ENCODE measurements around the gene PIK3CG.
"Not testable (repeated sequence)": the region's sequence is repeated elsewhere in the genome, so short reads cannot be mapped to it uniquely, and the experiment has no call there.

Gene PIK3CG

DNA sequence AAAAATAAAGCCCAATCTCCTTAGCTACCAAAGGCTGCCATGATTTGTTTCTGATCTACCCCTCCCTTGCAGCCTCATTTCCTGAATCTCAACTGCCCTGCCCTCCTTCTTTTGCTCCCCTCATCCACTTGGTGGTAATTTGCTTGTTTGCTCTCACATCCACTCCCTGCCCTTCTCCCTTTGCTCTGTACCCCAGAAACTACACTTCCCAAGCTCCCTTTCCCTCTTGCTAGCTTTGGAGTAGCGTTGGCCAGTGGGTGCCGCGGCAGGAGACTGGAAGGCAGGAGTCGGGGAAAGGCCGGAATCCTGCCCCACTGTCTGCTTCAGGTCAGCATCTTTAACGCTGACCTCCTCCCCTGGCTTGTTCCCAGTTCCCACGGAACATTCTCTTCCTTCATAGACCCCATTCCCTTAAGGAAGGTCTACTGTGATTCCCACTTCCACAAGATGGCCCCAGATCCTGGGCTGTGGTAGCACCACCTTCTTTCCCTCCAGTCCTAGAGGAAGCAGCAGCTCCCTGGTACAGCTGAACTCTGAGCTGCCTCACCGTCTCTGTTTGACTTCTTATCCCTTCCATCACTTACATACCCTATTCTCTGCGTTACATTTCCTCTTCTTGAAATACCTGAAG, 79.1 kb downstream of the PIK3CG start:
- no peak for DNase-seq

DNA sequence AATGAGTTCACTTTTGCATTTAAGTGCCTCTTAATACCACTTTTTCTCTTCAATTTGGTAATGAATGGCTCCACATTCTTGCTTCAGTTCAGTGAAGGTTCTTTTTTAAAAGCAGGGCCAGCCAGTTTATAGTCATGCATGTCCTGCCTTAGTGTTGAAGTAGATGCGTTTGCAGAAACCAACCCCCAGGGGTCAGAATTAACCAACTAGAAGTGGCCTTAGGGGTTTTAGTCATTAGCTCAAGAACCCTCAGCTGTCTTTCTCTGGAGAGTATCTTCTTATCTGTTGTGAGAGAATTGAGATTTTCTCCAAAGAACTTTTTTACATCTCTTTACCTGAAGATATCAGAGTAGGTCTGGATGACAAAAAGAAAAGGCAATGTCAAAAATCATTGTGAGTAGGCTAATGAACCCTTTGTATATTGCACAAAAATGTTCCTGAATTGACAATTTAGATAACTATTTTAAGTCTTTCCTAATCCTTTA, 82.2 kb downstream of the PIK3CG start:
- peak; percentile 2 for DNase-seq

DNA sequence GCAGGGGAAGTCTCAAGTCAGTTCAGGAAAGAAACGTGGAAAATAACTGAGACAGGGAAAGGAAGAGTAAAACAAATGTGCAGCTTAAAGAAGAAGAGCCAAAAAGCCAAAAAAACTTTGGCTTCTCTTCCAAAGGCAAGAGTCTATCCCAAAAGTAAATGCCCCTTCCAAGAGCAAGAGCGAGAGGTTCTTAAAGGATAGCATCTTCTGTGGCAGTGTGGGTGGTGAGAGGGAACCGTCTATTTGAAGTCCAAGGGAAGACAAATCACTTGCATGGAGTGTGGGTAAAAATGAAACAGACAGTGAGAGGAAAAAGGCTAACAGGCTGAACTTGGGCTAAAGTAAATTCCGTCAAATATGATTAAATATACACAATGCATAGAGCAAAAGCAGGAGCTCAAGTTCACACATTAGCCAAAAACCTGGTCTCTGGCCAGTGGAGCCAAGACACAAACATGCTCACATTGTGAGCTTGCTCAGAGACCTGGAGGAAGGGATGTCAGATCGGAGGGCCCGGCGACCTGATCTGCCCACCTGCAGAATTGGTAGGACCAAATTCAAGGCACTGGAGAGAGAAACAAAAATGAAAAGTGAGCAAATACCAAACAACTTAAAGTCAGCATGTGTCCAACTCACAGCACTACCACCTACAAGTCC, 87.0 kb downstream of the PIK3CG start:
- DNase-seq: no peak

DNA sequence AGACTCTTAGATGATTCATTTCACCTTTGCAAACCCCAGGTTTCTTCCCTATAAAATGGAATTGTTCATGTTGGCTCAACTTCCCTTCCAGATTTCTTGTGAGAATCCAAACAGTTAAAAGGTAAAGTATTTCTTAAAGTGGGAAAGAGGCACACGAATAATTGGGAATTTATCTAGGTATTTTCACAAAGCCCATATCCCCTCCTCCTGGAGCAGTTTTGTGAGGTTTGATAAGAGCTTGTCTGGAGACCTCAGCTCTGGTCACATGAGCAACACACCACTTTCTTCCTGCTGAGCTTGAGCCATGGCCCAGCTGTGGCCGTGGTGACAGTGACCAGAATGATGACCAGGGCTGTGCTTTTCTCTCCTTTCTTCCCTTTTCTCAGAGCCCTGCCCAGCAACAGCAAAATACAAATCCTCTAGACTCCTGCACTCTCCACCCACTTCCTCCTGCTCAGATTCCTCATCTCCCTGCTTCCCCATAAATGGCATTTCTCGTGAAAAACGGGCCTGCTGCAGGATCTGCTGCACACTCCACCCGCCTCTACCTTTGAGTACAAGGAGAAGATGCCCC, 87.7 kb downstream of the PIK3CG start:
- no peak for DNase-seq

DNA sequence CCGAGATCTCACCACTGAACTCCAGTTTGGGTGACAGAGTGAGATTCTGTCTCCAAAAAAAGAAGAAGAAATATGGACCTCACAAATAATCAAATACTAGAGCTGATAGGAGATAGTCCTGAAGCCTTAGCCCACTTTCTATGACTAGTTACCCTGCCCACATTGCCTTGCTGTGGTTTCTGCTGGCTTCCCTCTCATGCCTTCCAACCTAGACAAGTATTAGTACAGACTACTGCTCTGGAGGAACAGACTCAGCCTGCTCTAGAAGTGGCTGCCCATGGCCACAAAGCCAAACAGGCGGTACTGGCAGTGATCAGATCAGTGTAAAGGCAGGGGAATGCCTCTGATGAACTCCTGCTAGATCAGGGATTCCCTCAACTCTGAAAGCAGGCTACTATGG, 89.8 kb downstream of the PIK3CG start:
- DNase-seq: no peak

DNA sequence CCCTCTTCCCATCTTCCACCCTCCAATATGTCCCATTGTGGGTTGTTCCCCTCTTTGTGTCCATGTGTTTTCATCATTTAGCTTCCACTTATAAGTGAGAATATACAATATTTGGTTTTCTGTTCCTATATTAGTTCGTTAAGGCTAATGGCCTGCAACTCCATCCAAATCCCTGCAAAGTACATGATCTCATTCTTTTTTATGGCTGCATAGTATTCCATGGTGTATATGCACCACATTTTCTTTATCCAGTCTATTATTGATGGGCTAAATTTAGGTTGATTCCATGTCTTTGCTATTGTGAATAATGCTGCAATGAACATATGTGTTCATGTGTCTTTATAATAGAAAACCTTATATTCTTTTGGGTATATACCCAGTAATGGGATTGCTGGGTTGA, 90.8 kb downstream of the PIK3CG start:
- DNase-seq: not testable (repeated sequence)

Measured in activated CD4-positive, alpha-beta T cell treated with anti-CD3 and anti-CD28 coated beads, Interleukin-2, amount 50 U/mL, for 1 hour (primary cell).